GM18505 (cell line): ENCODE results near the gene GGCX.
"Not testable (repeated sequence)": the region's sequence is repeated elsewhere in the genome, so short reads cannot be mapped to it uniquely, and the experiment has no call there.

Source experiments
- ATAC-seq: cut with Tn5 transposase; IDR thresholded peaks from one replicate; pipeline ENCODE4 v1.9.1; 2021; ENCODE audit not compliant: unreplicated experiment
- POLR2A ChIP-seq: IDR thresholded peaks from 4 replicates; pipeline ENCODE4 v1.6.1; 2011; ENCODE audit warnings: borderline replicate concordance; ENCODE audit not compliant: insufficient read depth, insufficient read length; ENCODE audit errors: extremely low read depth

The GGCX gene

DNA sequence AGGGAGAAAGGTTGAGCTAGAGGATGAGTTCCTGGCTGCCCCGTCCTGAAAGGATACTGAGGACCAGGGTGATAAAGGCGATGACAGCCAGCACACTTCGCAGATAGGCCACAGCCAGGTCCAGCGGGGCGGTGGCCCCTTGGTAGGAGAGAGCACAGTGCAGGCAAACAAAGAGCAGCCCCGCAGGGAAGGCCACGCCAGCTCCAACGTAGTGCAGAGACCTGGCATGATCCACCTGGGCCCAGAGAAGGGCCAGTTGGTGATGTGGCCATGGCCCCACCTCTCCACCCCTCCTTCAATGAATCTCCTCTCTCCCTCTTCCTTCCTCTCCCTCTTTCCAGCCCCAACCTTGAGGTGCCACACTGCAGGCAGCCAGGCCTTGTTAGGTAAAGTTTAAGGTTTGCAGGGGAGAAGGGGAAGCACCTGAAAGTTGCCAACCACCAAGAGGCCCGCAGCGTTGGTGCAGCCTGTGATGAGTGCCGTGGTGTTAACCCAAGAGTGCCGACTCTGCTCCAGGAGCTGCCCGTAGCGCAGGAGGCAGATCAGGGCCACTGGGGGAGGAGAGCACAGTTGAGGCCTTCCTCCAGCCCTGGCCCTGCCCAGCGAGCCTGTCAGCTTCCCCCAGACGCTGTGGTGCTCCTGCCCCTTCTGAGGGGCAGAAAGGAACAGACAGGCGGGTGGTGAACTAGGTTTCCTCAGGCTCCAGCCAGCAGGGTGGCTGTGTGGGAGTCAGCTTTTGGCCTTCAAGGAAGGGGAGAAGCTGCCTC is 38.4 kb upstream of the GGCX start:
- no peak for ATAC-seq
- no peak for TF ChIP-seq POLR2A

DNA sequence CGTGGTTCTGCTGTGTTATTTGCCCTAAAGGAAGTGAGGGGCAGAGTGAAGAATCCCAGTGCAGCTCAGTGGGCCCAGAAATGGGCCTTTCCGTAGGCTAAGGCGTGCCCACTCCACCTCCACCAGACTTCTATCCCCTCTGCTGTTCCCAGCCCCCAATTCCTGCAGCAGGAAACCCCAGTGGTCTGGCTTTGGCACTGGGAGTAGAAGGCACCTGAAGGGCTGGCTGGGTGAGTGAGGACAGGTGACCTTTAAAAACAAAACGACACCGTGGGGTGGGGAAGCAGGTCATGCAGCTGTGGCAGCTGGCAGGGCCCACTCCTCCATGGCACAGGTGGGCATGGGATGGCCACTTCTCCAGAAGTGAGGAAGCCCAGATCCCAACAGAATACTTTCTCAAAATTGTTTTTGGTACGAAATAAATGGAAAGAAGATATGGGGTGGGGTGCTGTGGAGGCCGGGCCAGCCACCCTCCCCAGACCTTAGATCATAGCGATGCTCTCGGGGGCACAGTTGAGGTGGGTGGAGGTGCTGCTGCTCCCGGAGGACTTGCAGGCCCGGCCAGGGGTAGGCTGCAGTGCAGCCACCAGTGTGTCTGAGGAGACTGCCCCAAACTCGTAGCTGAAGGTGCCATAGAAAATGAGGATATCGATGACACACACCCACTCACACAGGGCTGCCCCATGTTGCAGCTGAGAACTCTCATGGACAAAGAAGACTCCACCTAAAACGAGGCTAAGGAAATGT is 37.5 kb upstream of the GGCX start:
- no peak for ATAC-seq
- TF ChIP-seq POLR2A, result no peak

DNA sequence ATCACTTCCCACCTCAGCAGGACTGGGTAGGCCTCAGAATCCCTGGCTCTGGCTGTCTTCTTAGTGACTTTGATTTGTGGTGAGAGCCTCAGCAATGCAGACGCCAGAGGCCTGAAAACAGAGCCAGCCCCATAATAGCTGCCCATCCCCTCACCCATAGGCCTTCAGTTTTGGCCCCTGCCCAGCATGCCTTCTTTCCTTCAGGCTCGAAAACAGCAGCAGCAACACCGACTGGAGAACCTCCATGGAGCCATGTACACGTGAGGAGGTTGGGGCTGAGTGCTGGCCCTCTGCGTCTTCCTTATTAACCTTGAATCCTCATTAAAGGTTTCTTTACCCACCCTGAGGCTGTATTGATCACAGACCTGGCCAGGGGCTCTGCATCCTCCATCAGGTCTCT is 35.9 kb upstream of the GGCX start:
- no peak for TF ChIP-seq POLR2A
- no peak for ATAC-seq

DNA sequence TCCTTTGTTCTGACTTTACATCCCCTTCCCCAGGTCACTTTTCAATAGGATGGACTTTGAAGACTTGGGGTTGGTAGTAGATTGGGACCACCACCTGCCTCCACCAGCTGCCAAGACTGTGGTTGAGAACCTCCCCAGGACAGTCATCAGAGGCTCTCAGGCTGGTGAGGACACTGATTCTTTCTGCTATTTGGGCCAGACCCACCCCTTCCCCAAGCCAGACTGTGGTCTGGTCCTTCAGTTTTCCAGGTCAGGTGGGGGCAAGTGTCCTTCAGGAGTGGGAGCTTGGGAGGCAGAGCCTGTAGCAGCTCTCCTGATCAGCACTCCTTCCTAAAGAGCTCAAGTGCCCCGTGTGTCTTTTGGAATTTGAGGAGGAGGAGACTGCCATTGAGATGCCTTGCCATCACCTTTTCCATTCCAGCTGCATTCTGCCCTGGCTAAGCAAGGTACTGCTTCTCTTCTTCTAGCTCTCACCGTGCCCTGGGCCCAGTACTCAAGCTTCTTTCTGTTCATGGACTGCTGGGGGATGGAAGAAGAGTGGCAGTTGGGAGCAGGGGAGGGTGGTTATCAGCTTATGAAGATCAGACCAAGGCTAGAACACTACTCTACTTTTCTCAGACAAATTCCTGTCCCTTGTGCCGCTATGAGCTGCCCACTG is 35.3 kb upstream of the GGCX start:
- no peak for ATAC-seq

DNA sequence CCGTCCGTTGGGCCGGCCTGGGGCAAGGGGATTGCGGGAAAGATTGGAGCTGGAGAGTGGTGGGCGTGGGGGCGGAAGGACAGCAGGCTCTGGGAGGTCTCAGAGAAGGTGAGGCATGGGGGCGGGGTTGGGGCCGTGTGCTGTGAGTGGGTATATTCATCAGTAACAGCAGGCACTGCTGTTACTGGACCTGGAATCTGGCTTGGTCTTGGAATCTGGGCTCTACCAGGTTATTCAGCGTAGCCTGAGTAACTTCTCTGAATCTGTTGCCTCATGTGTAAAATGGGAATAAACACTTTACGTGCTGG is 34.7 kb upstream of the GGCX start:
- ATAC-seq, result no peak
- TF ChIP-seq POLR2A, result no peak

More for the DNA sequence above, 35.3 kb upstream of the GGCX start:
- TF ChIP-seq POLR2A, result no peak

DNA sequence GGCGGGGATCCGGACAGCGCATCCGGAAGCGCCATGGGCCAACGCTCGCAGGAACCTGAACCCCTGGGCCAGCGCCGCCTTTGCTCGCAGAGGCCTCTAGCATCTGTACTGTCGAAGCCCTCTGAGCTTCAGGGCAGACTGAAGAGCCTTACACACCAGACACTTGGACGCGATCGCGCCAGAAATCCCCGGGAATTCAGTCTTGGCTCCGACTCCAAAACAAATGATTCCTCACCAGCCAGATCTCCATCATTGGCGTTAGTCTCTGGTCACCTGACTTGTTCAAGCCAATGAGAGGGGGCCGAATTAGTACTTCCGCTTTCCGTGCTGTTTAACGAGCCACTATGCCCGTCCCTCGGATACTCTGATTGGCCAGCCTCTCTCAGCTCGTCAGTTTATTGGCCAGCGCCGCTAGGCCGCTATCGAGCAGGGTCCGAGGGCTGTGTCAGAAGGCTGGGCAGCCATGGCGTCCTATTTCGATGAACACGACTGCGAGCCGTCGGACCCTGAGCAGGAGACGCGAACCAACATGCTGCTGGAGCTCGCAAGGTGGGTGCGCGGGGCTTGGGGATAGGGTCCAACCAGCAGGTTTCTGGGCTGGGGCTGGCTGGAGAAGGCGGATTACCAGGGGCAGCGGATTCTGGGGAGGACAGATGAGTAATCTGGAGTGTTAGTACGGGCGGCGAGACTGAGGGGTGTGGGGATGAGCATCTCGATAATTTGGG is 34.2 kb upstream of the GGCX start, which contains the start of gene RNF181:
RNF181 (plus strand) TSS at position 445 of the 725 bp plus-strand sequence; CDS start at position 464, 19 bp downstream.
- peak; percentile 95 for TF ChIP-seq POLR2A

DNA sequence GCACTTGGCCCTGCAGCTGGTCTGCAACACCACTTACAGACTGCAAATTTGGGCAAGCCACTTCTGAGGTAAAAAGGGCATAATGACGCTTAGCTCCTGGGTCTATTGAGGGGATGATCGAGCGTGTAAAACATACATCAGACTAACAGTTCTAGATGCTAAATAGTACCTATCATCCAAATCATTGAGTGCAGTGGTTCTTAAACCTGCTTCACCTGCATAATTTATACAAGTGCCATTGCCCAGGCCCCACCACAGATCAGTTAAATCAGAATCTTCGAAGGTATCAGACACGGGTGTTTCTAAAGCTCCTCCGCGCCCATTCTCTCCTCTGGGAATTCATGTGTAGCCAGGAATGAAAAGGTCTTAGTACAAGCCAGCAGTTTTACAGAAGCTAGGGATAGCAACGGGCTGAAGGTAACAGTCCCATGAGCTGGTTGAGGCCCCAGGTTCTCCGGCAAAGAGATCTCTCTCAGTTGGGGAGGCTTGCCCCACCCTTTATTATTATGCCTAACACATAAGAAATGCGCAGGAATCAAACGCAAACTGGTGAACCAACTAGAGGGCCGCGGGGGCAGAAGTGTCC is 33.5 kb upstream of the GGCX start:
- TF ChIP-seq POLR2A, result peak; percentile 17
- ATAC-seq, result no peak

More for the DNA sequence above, 34.2 kb upstream of the GGCX start, which contains the start of gene RNF181:
- peak; percentile 96 for ATAC-seq

DNA sequence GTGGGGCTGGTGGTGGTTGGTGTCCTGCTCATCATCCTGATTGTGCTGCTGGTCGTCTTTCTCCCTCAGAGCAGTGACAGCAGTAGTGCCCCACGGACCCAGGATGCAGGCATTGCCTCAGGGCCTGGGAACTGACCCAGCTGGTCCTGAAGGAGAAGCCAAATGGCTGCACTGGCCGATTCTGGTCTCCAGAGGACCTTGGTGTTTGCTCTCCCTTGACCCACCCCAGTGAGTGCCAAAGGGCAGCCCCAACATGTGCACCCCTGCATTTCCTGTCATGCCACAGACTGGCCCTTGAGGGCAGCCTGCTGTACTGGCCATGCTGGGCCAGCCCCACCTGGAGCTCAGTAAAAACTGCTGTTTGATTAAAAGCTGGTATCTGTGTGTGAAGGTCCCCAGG is 31.7 kb upstream of the GGCX start:
- no peak for ATAC-seq
- no peak for TF ChIP-seq POLR2A

DNA sequence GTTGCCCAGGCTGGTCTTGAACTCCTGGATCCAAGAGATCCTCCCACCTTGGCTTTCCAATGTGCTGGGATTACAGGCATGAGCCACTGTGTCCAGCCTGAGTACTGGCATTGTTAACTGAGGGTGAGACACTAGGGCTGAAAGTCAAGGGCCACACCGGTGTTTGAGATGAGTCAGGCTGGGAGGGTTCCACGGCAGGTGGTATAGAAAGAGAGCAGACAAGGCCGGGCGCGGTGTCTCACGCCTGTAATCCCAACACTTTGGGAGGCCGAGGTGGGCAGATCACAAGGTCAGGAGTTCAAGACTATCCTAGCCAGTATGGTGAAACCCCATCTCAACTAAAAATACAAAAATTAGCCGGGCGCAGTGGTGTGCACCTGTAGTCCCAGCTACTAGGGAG is 31.0 kb upstream of the GGCX start:
- ATAC-seq, result not testable (repeated sequence)

DNA sequence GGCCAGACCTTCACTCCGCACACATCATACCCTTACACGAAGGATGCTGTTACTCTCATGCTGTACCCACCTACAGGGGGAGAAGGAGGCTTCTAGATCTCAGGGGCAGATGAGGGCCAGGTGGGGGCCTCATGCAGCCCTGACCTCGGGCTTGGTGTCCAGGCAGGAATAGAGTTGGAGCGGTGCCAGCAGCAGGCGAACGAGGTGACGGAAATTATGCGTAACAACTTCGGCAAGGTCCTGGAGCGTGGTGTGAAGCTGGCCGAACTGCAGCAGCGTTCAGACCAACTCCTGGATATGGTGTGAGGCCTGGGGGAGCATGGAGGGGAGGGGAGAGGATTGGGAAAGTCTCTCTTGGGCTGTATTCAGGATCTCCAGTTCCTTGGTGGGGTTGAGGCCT is 30.3 kb upstream of the GGCX start:
- no peak for ATAC-seq
- TF ChIP-seq POLR2A, result no peak

DNA sequence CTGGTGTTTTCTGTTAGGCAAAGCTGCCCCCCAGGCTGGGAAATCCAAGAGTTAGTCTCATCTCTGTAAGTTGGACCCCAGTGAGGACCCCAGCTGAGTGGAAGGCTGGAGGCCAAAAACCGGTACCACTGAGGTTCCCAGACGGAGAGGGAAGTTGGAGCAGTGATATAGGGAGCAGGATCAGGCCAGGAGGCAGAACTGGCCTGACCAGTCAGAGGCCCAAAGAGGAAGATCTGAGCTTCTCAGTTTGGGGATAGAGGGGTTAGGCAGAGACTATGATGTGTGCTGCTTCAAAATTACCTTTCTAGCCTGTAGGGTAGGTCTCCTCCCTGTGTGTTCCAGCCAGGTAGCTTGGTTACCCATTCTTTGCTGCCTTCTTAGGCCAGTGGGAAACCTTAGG is 29.7 kb upstream of the GGCX start:
- no peak for TF ChIP-seq POLR2A
- ATAC-seq, result no peak

DNA sequence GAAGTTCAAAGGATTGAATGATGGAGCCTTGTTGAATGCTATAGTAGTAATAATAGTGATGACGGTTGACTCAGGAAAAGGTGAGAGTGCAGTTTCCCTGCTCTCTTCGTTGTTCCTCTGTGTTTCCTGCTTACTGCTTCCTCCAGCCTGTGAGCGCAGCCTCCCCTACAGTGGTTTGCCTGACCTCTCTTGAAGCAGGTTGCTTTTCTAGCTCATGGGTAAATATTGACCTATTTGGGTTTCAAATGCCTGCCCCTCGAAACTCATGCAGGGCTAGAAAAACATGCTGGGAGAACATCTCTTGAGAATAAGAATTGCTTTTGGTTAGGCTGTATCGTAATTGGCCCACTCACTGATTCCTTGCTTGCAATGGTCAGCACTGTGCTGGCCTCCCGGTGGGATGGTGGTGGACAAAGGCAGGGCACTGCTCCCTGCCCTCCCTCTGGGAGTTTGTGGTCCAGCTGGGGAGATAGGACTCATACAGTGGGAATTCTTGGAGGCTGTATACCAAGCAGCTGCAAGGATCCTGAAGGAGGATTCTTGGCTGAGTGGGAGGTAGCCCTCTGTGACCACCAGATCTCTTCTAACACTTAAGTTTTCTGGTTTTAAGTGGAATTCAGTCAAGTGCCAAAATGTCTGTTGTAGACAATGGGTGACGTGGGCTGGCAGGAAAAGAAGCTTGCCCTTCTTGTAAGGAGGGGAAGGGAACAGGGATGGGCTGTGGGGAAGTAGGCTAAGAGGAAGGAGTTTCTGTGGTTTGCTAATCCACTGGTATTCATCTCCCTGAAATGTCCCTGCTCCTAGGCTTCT is 28.9 kb upstream of the GGCX start:
- TF ChIP-seq POLR2A, result no peak

More for the DNA sequence above, 28.9 kb upstream of the GGCX start:
- no peak for ATAC-seq
